GM23248 (cell line): Measurements from ENCODE around the gene OSBPL5.

Experiments used
- EZH2 ChIP-seq: fragments of 200-600 bp; sonication (generic); IDR thresholded peaks from 2 replicates; pipeline ENCODE4 v1.6.1; 2018; ENCODE audit warnings: antibody characterized with exemption, mild to moderate bottlenecking; ENCODE audit not compliant: insufficient read depth, poor library complexity, severe bottlenecking
- EZH2phosphoT487 ChIP-seq: fragments of 200-600 bp; sonication (generic); IDR thresholded peaks from 2 replicates; pipeline ENCODE4 v1.6.1; 2018; ENCODE audit warnings: antibody characterized with exemption, moderate library complexity, mild to moderate bottlenecking, low read depth; ENCODE audit not compliant: insufficient read depth

- TF ChIP-seq EZH2, result no peak
- TF ChIP-seq EZH2phosphoT487, result no peak
Measured at GRCh38 chr11:3155216-3155615, 9.9 kb downstream of the OSBPL5 start.
